SK-N-SH treated with all-trans-retinoic acid at 6 μM for 48 hours (cell line): ENCODE measurements around the gene ZNF831.

ENCODE experiments used
- ATAC-seq: fragments of 200-7000 bp; cut with Tn5 transposase; 3 replicates; pipeline ENCODE4 v1.9.1; 2020; ENCODE audit warnings: mild to moderate bottlenecking, moderate library complexity
- ARNTL ChIP-seq: fragments of 450-650 bp; formaldehyde crosslinking; IDR thresholded peaks from 2 replicates; pipeline ENCODE4 v1.5.0; 2020; ENCODE audit warnings: low read depth, mild to moderate bottlenecking, moderate library complexity, borderline replicate concordance
- BACH2 ChIP-seq: fragments of 250-450 bp; sonication (Bioruptor Pico); IDR thresholded peaks from 2 replicates; pipeline ENCODE4 v1.9.0; 2021; ENCODE audit warnings: mild to moderate bottlenecking, borderline replicate concordance
- CREB5 ChIP-seq: fragments of 250-450 bp; sonication (Bioruptor Pico); IDR thresholded peaks from 2 replicates; pipeline ENCODE4 v1.5.1; 2020; ENCODE audit warnings: low read depth, mild to moderate bottlenecking, moderate library complexity
- CSDC2 ChIP-seq: fragments of 250-450 bp; sonication (Bioruptor Pico); IDR thresholded peaks from 2 replicates; pipeline ENCODE4 v1.5.0; 2020; ENCODE audit warnings: mild to moderate bottlenecking, moderate library complexity
- ESRRG ChIP-seq: fragments of 250-450 bp; sonication (Bioruptor Pico); IDR thresholded peaks from 2 replicates; pipeline ENCODE4 v1.6.1; 2021; ENCODE audit warnings: mild to moderate bottlenecking
- GLIS3 ChIP-seq: fragments of 250-450 bp; sonication (Bioruptor Pico); IDR thresholded peaks from 2 replicates; pipeline ENCODE4 v1.5.0; 2020; ENCODE audit warnings: mild to moderate bottlenecking, moderate library complexity
- ISL1 ChIP-seq: fragments of 250-450 bp; sonication (Bioruptor Pico); IDR thresholded peaks from 2 replicates; pipeline ENCODE4 v2.1.2; 2022; ENCODE audit warnings: mild to moderate bottlenecking, moderate library complexity
- OSR1 ChIP-seq: fragments of 250-450 bp; sonication (Bioruptor Pico); IDR thresholded peaks from 2 replicates; pipeline ENCODE4 v1.8.0; 2022; ENCODE audit warnings: moderate library complexity, mild to moderate bottlenecking, inconsistent platforms
- PATZ1 ChIP-seq: fragments of 250-450 bp; sonication (Bioruptor Pico); IDR thresholded peaks from 2 replicates; pipeline ENCODE4 v1.8.0; 2020; ENCODE audit warnings: mild to moderate bottlenecking, moderate library complexity, borderline replicate concordance
- POU6F1 ChIP-seq: fragments of 250-450 bp; sonication (Bioruptor Pico); IDR thresholded peaks from 2 replicates; pipeline ENCODE4 v1.8.0; 2021; ENCODE audit warnings: low read depth, mild to moderate bottlenecking, moderate library complexity, borderline replicate concordance
- PPARA ChIP-seq: fragments of 250-450 bp; sonication (Bioruptor Pico); IDR thresholded peaks from 2 replicates; pipeline ENCODE4 v1.5.0; 2020; ENCODE audit warnings: mild to moderate bottlenecking, borderline replicate concordance
- RARB ChIP-seq: fragments of 250-450 bp; sonication (Bioruptor Pico); IDR thresholded peaks from 2 replicates; pipeline ENCODE4 v1.8.0; 2021; ENCODE audit warnings: mild to moderate bottlenecking, moderate library complexity
- SNAI2 ChIP-seq: fragments of 250-450 bp; sonication (Bioruptor Pico); IDR thresholded peaks from 2 replicates; pipeline ENCODE4 v1.5.0; 2020; ENCODE audit warnings: mild to moderate bottlenecking, moderate library complexity
- TCF4 ChIP-seq: fragments of 250-450 bp; sonication (Bioruptor Pico); IDR thresholded peaks from 2 replicates; pipeline ENCODE4 v1.8.0; 2021; ENCODE audit warnings: mild to moderate bottlenecking, moderate library complexity, borderline replicate concordance
- TOX ChIP-seq: fragments of 250-450 bp; sonication (Bioruptor Pico); IDR thresholded peaks from 2 replicates; pipeline ENCODE4 v1.8.0; 2021; ENCODE audit warnings: mild to moderate bottlenecking, moderate library complexity, borderline replicate concordance
- TSHZ2 ChIP-seq: fragments of 250-450 bp; sonication (Bioruptor Pico); IDR thresholded peaks from 2 replicates; pipeline ENCODE4 v1.5.0; 2020; ENCODE audit warnings: mild to moderate bottlenecking, moderate library complexity
- ZC3H10 ChIP-seq: fragments of 250-450 bp; sonication (Bioruptor Pico); IDR thresholded peaks from 2 replicates; pipeline ENCODE4 v1.5.1; 2021; ENCODE audit warnings: mild to moderate bottlenecking, moderate library complexity
- ZFP3 ChIP-seq: fragments of 250-450 bp; sonication (Bioruptor Pico); IDR thresholded peaks from 2 replicates; pipeline ENCODE4 v1.5.0; 2020; ENCODE audit warnings: mild to moderate bottlenecking, moderate library complexity
- ZFP30 ChIP-seq: fragments of 450-650 bp; formaldehyde crosslinking; IDR thresholded peaks from 2 replicates; pipeline ENCODE4 v1.5.0; 2022; ENCODE audit warnings: mild to moderate bottlenecking, moderate library complexity
- ZNF565 ChIP-seq: fragments of 450-650 bp; formaldehyde crosslinking; conservative IDR thresholded peaks from 2 replicates; pipeline ENCODE4 v1.5.0; 2020; ENCODE audit warnings: low read depth, mild to moderate bottlenecking, moderate library complexity
- ZNF70 ChIP-seq: fragments of 450-650 bp; formaldehyde crosslinking; IDR thresholded peaks from 2 replicates; pipeline ENCODE4 v1.5.0; 2020; ENCODE audit warnings: mild to moderate bottlenecking, moderate library complexity
- ZNF8 ChIP-seq: fragments of 450-650 bp; formaldehyde crosslinking; IDR thresholded peaks from 2 replicates; pipeline ENCODE4 v1.5.0; 2020; ENCODE audit warnings: mild to moderate bottlenecking, moderate library complexity

The ZNF831 gene

GRCh38 chr20:59193325-59193724, 29.7 kb downstream of the ZNF831 start:
- no peak for ATAC-seq
- TF ChIP-seq ISL1 (no peak), POU6F1 (CRISPR knock-in tag) (no peak), ZC3H10 (CRISPR knock-in tag) (no peak), TSHZ2 (CRISPR knock-in tag) (no peak), GLIS3 (no peak), CSDC2 (CRISPR knock-in tag) (no peak), SNAI2 (no peak), ESRRG (CRISPR knock-in tag) (no peak), ZFP3 (CRISPR knock-in tag) (no peak), TOX (CRISPR knock-in tag) (no peak), PPARA (no peak), CREB5 (no peak), ZFP30 (no peak), ARNTL (no peak), PATZ1 (no peak), ZNF70 (no peak)

- TF ChIP-seq ARNTL, result no peak
- TF ChIP-seq TCF4 (CRISPR knock-in tag), result no peak
- TF ChIP-seq BACH2 (CRISPR knock-in tag), result no peak
- TF ChIP-seq PATZ1, result no peak
- no peak for TF ChIP-seq TOX (CRISPR knock-in tag)
- TF ChIP-seq ZNF565 (CRISPR knock-in tag), result no peak
- TF ChIP-seq RARB, result no peak
- TF ChIP-seq ZC3H10 (CRISPR knock-in tag), result no peak
- no peak for TF ChIP-seq ESRRG (CRISPR knock-in tag)
- TF ChIP-seq SNAI2, result no peak
- TF ChIP-seq CSDC2 (CRISPR knock-in tag), result no peak
- no peak for TF ChIP-seq ZNF70
- no peak for TF ChIP-seq GLIS3
- TF ChIP-seq PPARA, result no peak
- ATAC-seq, result no peak
Measured at GRCh38 chr20:59194023-59194935, 30.7 kb downstream of the ZNF831 start.

- TF ChIP-seq ZNF565 (CRISPR knock-in tag) (no peak), ARNTL (no peak), ZNF8 (no peak), ZC3H10 (CRISPR knock-in tag) (no peak), GLIS3 (no peak), OSR1 (CRISPR knock-in tag) (no peak), SNAI2 (no peak), ZFP3 (CRISPR knock-in tag) (no peak), ESRRG (CRISPR knock-in tag) (no peak)
- no peak for ATAC-seq
Measured at GRCh38 chr20:59195316-59195993, 31.8 kb downstream of the ZNF831 start.
